ENCODE measurements around the gene TMEM106C. TPM values are rescaled to one million over a fixed set of nuclear protein-coding genes. Genes with fewer than 3 reads are reported as not detected.

The TMEM106C gene
- total RNA-seq, 4 donors from 2014 or later: 52.9 to 112 (median 79.1) TPM

DNA sequence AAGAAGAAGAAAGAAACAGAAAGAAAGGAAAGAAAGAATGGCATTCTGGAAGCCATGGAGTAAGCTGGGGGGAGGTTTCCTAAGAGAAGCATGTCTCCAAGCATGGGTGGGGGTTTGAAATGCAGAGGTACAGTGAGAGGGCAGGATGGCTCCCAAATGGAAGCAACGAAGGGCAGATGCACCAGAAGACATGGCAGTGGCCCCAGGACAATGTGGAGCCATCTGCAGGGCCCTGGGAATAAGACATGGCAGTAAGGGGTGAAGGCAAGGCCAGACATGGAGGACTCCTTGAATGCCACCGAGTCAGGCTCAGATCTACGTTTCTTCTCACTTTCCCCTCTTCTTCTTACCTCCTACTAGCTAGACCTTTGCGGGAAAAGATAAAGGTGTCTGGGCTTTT is 45.6 kb downstream of the TMEM106C start:
- no peak overlapping the region for H3K27ac ChIP-seq
- H3K27me3 ChIP-seq: peaks cover 7% of the 10 kb centered on the region
- no peaks in the 10 kb centered on the region for H3K36me3 ChIP-seq
- no peak for DNase-seq
- H3K4me1 ChIP-seq: peaks cover 8 to 13% of the 10 kb centered on the region in 2 donors
- TF ChIP-seq, protein P1, sequence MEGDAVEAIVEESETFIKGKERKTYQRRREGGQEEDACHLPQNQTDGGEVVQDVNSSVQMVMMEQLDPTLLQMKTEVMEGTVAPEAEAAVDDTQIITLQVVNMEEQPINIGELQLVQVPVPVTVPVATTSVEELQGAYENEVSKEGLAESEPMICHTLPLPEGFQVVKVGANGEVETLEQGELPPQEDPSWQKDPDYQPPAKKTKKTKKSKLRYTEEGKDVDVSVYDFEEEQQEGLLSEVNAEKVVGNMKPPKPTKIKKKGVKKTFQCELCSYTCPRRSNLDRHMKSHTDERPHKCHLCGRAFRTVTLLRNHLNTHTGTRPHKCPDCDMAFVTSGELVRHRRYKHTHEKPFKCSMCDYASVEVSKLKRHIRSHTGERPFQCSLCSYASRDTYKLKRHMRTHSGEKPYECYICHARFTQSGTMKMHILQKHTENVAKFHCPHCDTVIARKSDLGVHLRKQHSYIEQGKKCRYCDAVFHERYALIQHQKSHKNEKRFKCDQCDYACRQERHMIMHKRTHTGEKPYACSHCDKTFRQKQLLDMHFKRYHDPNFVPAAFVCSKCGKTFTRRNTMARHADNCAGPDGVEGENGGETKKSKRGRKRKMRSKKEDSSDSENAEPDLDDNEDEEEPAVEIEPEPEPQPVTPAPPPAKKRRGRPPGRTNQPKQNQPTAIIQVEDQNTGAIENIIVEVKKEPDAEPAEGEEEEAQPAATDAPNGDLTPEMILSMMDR (IDR thresholded peaks at IDR 0.05): no peak
- TF ChIP-seq POLR2A (IDR thresholded peaks at IDR 0.05): no peak
- no peak overlapping the region for H3K4me3 ChIP-seq (replicated peaks in 1 of 3)
- WGBS, 2 donors: 78 to 84% methylated on average over 4 of the region's 4 CpGs
- no peaks in the 10 kb centered on the region for H3K9me3 ChIP-seq
- intact Hi-C loops (cut with DNase I): no loop called here

DNA sequence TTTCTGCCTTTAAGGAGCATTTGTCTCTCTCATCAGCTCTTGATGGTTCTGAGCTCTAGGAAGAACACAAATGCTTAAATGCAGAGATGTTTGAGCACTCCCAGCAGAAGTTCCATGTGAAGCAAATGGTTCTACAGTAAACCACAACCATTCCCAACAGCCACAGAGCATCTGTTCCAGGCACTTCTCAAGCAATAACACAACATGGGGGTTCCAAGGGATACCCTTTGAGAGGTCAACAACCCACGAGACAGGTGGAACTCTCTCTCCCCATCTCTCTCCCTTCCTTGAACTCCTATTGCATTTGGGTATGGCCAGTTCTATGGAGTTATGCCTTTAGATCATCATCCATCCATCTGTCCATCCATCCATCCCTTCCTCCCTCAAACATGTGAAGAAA is 46.1 kb downstream of the TMEM106C start:
- H3K4me1 ChIP-seq: peaks cover 2 to 7% of the 10 kb centered on the region in 2 donors
- H3K27ac ChIP-seq: no peak overlapping the region
- H3K4me3 ChIP-seq (replicated peaks in 1 of 3): no peak overlapping the region
- intact Hi-C loops (cut with DNase I): no loop called here
- H3K9me3 ChIP-seq: no peaks in the 10 kb centered on the region
- peaks cover 1% of the 10 kb centered on the region for H3K27me3 ChIP-seq
- no peak for DNase-seq
- no peaks in the 10 kb centered on the region for H3K36me3 ChIP-seq
- WGBS, 2 donors: 74% methylated on average over 1 of the region's 1 CpG
- no peak for TF ChIP-seq POLR2A (IDR thresholded peaks at IDR 0.05)
- TF ChIP-seq, protein P1 (IDR thresholded peaks at IDR 0.05): no peak

DNA sequence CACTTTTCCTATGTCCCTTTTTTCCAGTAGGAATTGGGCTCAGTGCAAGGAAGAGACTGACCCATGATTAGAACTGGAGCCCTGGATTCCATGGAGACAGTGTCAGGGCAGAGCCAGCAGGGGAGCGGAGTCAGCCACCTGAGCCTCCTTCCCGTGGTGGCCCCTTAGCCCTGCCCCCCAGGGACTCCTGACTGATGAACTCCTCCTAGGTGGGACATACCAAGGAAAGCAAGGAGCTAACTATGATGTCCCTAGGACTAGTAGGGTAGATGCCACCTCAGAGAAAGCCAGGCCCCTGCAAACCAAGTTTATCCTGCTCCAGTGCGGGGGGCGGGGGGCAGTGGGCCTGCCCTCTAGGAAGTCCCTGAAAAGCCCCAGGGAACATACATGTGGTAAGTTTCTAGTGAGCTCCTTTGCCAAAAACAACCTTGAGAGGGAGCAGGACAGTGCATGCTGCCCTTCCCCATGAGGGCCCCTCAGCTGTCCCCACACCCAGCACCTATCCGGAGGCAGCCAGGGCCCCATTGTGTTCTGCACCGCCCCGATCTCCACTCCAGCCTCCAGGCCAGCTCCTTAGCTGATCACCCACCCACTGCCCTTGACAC is 47.1 kb downstream of the TMEM106C start:
- Histone ChIP-seq H3K27me3 (no peaks in the 10 kb centered on the region), H3K27ac (no peak overlapping the region), H3K9me3 (no peaks in the 10 kb centered on the region), H3K36me3 (no peaks in the 10 kb centered on the region), H3K4me3 (replicated peaks in 1 of 3) (no peak overlapping the region), H3K4me1 (no peaks in the 10 kb centered on the region)
- DNase-seq: no peak
- WGBS, 2 donors: 55 to 56% methylated on average over 5 to 7 of the region's 7 CpGs
- intact Hi-C loops (cut with DNase I): no loop called here
- no peak for TF ChIP-seq POLR2A (IDR thresholded peaks at IDR 0.05)
- TF ChIP-seq, protein P1 (IDR thresholded peaks at IDR 0.05): no peak

DNA sequence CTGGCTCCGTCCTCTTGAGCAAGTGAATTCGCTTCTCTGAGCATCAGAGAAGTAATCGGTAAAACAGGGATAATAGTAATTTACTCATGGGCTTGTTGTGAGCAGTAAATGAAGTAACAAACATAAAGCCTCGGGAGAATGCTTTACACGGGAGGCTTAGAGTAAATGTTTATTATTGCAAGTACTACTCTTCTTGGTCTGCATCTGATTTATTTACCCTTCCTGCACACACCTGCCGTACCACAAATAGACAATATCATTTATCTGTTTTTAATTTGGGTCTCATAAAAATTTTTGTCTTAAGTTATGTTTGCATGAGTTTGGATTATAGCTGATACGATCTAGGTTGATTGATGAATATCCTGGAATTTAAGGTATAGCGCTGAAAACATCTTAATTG is 48.7 kb downstream of the TMEM106C start:
- Histone ChIP-seq H3K27me3 (no peaks in the 10 kb centered on the region), H3K4me3 (replicated peaks in 1 of 3) (no peak overlapping the region), H3K9me3 (no peaks in the 10 kb centered on the region), H3K4me1 (no peaks in the 10 kb centered on the region), H3K36me3 (no peaks in the 10 kb centered on the region), H3K27ac (no peak overlapping the region)
- 75 to 81% methylated on average over 8 of the region's 8 CpGs for WGBS, 2 donors
- intact Hi-C loops (cut with DNase I): no loop called here
- TF ChIP-seq, protein P1 (IDR thresholded peaks at IDR 0.05): no peak
- TF ChIP-seq POLR2A (IDR thresholded peaks at IDR 0.05): no peak
- DNase-seq: no peak

DNA sequence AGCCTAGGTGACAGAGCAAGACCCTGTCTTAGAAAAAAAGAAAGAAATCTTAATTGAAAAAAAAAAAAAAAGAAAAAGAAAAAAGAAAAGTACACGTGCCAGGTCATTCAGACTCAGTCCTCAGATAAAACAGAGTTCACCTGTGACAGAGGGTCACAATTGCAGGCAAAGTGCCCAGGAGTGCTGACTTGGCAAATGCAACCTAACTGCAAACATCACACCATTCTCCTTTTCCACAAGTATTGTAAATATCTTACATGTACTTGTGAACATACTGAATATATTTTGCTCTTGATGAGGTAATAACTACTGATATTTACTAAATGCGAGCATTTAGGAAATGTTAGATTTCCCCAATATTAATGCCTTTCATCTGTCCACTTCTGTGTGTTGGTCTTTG is 49.9 kb downstream of the TMEM106C start:
- H3K27me3 ChIP-seq: no peaks in the 10 kb centered on the region
- WGBS, 2 donors: 53 to 59% methylated on average over 2 of the region's 2 CpGs

More for the DNA sequence above, 49.9 kb downstream of the TMEM106C start:
- H3K27ac ChIP-seq: no peak overlapping the region
- no peaks in the 10 kb centered on the region for H3K9me3 ChIP-seq
- intact Hi-C loops (cut with DNase I): no loop called here
- no peak overlapping the region for H3K4me3 ChIP-seq (replicated peaks in 1 of 3)
- no peaks in the 10 kb centered on the region for H3K36me3 ChIP-seq
- H3K4me1 ChIP-seq: no peaks in the 10 kb centered on the region
- TF ChIP-seq POLR2A (IDR thresholded peaks at IDR 0.05): no peak
- TF ChIP-seq, protein P1 (IDR thresholded peaks at IDR 0.05): no peak
- no peak for DNase-seq

All from thyroid gland (tissue), 4 donors.